MM.1S (cell line): ENCODE data around the gene YY1.

ENCODE experiments used
- CTCF ChIP-seq: fragments of 300-600 bp; sonication (generic); IDR thresholded peaks from 2 replicates; pipeline ENCODE4 v1.5.1; 2016; ENCODE audit warnings: antibody characterized with exemption, low read length, mixed read lengths
- EZH2 ChIP-seq: fragments of 300-600 bp; sonication (generic); optimal IDR thresholded peaks from 2 replicates; pipeline ENCODE3; 2017; ENCODE audit warnings: low read depth, mild to moderate bottlenecking, antibody characterized with exemption, low read length, mixed read lengths

DNA sequence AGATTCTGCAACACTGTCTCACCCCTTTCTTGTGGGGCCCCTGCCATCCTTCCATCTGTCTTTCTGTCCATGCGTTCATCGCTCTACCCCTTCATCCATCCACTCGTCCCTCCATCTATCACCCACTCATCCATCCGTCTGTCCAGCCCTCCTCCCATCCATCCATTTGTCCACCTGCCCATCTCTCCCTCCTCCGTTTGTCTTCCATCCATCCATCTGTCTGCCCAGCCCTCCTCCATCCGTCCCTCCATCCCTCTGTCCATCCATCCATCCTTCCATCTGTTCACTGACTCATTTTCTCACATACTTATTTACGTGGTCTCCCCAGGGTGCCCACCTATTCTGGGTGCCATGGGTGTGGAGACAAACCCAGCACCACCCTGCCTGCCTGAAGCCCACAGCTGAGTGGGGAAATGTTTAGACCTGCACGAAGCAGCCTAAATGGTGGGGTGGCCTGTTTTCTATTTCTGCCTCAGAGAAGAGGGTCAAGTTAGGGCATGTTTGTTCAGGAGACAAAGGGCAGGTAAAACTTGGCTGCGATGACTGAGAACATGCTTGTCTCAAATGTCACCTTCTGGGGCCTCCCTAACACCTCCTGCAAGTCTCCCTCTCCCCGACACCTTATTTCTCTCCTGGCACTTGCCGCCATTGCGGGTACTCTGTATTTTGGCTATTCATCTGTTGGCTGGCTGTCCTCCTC is 81.4 kb downstream of the YY1 start:
- no peak for TF ChIP-seq CTCF
- TF ChIP-seq EZH2 = no peak
